GM19240 (cell line): Measurements from ENCODE around the gene SPTLC2.
"Not testable (repeated sequence)": the region's sequence is repeated elsewhere in the genome, so short reads cannot be mapped to it uniquely, and the experiment has no call there.

Experiments used
- DNase-seq: peaks from one replicate; pipeline ENCODE4 v3.0.0; 2011; ENCODE audit warnings: low spot score; ENCODE audit not compliant: insufficient read length

The SPTLC2 gene, protein sequence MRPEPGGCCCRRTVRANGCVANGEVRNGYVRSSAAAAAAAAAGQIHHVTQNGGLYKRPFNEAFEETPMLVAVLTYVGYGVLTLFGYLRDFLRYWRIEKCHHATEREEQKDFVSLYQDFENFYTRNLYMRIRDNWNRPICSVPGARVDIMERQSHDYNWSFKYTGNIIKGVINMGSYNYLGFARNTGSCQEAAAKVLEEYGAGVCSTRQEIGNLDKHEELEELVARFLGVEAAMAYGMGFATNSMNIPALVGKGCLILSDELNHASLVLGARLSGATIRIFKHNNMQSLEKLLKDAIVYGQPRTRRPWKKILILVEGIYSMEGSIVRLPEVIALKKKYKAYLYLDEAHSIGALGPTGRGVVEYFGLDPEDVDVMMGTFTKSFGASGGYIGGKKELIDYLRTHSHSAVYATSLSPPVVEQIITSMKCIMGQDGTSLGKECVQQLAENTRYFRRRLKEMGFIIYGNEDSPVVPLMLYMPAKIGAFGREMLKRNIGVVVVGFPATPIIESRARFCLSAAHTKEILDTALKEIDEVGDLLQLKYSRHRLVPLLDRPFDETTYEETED

DNA sequence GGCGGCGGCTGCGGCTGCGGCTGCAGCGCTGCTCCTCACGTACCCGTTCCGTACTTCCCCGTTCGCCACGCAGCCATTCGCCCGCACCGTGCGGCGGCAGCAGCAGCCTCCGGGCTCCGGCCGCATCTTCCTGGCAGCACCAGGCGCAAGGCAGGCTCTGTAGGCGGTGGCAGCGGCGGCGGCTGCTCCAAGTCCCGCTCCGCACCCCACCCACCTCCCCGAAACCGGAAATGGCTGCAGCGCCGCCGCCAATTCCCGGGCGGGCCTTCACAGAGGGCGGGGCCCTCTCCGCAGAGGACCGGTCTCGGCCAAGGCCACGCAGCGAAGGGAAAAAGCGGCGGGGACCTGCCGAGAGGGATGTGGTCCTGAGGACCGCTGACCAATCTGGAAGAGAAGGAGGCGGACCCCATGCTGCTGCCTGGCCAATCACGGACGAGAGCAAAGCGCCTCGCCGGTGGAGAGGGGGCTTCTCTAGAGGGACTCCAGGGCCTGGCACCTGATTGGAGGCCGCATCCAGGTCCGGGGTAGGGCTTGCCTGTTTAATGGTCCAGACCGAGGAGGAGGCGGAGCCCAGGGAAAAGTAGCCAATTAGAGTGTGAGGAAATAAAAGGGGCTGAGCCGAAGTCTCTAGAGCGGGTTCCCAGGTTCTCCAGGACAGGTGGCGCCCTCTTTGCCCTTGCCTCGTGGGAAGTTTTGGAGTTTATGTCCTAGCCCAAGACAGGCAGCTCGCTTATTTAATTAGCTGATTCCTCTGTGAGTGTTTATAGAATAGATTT lies at the start of gene SPTLC2:
TSS of gene SPTLC2 (minus strand) at position 184 of the 776 bp plus-strand sequence. CDS start at position 126, 58 bp downstream.
- DNase-seq: peak; percentile 99

DNA sequence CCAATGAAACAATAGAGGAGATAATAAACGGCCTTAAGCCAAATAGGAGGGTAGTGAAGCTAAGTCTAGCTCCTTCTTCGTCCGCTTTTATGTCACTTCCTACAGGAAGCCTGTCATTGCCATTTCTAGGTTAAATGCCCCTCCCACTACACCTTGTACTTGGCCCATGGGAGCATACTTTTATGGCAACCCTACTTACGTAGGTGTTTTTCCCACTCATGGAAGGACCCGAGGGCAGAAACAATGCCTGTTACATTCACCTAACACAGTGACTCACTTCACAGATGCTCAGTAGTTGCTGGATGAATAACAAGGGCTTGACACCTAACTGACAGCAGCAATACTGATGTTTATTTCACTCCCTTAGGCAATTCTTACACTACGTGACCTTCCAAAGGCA lies 46.9 kb upstream of the SPTLC2 start:
- DNase-seq: no peak

DNA sequence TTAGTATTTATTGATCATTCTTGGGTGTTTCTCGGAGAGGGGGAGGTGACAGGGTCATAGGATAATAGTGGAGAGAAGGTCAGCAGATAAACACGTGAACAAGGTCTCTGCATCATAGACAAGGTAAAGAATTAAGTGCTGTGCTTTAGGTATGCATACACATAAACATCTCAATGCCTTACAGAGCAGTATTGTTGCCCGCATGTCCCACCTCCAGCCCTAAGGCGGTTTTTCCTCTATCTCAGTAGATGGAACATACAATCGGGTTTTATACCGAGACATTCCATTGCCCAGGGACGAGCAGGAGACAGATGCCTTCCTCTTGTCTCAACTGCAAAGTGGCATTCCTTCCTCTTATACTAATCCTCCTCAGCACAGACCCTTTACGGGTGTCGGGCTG lies 45.1 kb upstream of the SPTLC2 start:
- not testable (repeated sequence) for DNase-seq

DNA sequence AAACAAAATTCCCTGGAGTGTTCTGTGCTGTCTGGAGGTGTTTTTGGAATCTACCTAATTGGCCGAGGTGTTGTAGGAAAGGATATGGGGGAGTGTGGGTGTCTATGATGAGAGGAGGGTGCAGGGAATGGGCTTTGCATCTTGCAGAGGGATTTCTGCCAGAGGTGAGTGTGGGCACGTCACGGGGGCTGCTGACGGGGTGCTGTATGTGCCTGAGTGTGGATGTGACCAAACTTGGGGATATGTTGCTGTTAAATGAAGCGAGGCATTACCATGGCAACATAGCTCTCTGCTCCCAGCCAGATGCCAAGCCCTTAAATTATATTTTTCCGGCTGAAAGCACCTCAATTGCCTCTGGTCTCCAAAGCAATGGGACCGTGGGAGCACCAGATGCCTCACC lies 44.3 kb upstream of the SPTLC2 start:
- DNase-seq: no peak

DNA sequence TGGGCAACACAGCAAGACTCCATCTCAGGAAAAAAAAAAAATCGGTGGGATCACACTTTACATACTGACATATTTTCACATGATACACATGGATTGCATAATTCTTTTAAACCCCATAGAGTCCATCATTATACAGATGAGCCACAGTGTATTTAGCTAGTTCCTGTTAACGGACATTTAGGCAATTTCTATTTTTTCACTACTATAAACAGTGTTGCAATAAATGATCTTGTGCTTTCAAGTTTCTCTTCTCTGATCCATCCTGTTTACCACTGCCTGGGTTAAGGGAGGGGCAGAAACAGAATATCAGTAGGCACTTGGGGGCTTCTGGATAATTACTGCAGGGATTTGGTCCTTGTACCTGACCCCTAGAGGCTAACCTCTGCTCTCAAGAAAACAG lies 43.4 kb upstream of the SPTLC2 start:
- no peak for DNase-seq

DNA sequence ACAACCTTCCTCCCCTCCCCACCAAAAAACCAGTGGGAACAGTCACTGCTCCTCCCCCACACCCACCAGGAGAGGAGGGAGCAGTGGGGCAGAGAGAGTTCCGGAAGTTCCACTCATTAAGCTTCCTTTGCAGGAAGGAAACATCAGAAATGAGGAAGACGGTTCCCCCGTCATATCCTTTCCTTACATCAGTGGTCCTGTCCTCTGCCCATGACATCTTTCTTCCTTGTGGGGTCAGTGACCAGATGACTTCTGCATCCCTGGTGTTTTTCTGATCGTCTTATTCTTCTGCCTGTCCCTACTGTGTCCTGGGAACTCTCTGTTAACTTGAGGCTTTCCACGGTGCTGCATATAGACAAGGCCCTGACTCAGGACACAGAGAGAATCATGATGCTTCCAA lies 40.8 kb upstream of the SPTLC2 start:
- DNase-seq: no peak

DNA sequence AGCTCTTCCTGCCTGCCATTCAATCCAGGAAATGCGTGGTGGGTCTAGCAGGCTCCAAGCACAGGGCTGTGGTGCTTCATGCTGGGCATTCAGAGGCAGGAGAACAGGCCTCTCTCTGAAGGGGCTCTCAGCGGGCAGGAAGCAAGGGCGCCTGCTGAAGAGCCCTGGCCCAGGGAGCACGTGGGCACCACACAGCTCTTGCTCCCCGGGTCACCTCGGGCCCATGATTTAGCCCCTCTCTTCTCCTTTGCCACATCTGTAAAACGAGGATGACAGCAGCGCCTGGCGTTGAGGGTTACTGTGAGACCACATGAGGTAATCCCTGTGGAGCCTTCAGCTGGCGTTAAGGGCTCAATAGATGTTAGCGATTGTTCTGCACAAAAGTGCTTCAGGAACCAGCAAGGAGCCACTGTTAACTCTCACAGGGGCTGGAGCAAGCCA lies 37.6 kb upstream of the SPTLC2 start:
- DNase-seq: no peak

DNA sequence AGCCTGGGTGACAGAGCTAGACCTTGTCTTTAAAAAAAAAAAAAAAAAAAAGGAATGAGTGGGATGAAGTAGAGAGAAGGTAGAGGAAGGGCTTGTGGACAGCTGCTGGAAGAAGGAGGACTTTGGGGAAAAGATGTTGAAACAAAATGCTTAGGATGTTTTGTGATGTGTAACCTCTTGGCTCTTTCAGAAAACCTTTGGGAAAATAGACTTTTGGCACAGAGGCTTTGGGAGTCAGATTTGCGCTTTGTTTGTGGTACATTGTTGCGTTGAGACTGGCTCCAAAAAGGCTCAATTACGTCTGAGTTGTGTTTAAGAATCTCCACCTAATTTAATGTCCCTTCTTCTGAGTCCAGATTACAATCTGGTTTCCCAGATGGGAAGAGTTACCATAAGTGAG lies 32.9 kb upstream of the SPTLC2 start:
- DNase-seq: no peak

DNA sequence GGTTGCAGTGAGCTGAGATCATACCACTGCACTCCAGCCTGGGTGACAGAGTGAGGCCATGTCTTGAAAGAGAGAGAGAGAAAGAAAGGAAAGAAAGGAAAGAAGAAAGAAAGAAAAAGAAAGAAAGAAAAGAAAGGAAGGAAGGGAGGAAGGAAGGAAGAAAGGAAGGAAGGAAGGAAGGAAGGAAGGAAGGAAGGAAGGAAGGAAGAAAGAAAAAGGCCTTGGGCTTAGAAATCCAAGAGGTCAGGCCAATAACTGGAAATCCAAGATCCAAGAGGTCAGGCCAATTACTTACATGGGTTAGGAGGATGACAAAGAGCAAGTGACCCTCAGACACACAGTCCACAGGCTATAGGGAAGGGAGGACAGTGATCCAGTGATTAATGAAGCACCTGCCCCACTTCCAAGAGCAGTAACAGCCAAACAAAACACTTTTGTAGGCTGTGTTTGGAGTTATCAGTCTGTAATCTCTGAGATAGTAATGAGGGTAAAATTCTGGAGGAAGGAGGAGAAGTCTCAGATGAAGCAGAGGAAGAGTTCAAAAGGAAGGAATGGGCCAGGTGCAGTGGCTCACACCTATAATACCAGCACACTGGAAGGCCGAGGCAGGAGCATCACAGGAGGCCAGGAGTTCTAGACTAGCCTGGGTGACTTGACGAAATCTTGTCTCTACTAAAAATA lies 32.2 kb upstream of the SPTLC2 start:
- DNase-seq: no peak

DNA sequence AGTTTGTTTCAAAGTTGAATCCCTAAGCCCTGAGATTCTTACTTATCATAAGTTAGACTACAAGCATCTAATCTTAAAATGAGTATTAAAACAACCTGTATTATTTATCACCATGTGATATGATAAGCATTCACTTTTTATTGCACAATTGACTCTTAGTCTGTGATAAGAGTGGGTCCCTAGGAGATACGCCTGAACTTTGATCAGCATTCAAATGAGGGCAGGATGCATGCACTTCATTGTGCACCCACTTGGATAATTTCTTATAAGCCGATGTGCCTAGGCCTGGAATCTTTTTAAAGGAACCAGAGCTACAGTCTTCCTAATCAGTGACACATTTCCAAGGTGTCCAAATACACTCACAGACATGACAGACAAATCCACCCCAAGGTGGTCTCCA lies 31.4 kb upstream of the SPTLC2 start:
- no peak for DNase-seq

DNA sequence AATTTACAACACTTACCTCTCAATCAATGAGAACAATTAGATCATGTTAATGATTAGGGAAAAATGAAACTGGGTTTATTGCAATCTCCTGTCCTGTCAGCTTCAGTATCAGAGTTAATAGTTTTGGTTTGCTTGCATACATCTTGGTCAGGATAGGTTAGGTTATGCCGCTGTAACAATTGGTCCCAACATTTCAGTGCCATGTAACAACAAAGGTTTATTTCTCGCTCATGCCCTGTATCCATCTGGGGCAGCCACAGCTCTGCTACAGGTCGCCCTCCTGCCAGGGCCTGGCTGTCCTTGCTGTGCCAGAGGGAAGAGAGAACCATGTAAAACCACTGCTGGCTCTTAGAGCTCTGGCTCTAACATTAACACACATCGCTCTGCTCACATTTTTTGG lies 30.5 kb upstream of the SPTLC2 start:
- no peak for DNase-seq

DNA sequence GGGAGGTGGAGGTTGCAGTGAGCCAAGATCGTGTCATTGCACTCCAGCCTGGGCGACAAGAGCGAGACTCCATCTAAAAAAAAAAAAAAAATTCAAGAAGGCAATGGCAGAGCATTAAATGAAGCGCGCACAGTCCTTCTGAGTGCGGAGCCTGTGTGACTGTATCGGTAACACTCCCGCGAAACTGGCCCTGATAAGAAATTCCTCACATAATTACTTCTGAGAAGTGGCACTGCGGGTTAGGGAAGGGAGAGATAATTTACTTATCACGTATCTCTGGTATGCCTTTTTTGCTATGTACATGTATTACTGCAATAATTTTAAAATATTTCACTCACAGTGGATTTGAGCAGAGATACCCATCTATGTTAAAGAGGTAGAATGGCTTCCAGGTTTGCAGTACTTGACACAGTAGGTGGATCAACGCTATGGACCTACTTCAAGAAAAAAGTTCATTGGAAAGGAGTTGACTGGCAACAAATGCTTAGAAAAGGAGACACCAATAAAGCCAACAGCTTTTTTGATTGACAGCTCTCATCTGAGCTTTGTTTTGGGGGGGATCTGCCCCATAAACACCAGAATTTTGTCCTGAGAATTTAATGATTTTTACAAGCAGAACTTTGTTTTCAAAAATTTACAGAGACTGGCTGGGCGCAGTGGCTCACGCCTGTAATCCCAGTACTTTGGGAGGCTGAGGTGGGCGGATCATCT lies 29.2 kb upstream of the SPTLC2 start:
- no peak for DNase-seq

DNA sequence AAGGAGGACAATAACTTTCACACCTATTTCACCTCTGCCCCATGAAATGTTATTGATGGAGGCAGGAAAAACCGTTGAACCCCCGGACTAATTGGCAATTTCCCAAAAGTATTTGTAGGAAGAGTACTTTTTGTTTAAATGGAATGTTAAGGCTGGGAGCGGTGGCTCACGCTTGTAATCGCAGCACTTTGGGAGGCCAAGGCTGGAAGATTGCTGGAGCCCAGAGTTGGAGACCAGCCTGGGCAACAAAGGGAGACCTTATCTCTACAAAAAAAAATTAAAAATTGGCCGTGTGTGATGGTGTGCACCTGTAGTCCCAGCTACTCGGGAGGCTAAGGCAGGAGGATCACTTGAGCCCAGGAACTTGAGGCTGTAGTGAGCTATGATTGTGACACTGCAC lies 26.0 kb upstream of the SPTLC2 start:
- DNase-seq: no peak

DNA sequence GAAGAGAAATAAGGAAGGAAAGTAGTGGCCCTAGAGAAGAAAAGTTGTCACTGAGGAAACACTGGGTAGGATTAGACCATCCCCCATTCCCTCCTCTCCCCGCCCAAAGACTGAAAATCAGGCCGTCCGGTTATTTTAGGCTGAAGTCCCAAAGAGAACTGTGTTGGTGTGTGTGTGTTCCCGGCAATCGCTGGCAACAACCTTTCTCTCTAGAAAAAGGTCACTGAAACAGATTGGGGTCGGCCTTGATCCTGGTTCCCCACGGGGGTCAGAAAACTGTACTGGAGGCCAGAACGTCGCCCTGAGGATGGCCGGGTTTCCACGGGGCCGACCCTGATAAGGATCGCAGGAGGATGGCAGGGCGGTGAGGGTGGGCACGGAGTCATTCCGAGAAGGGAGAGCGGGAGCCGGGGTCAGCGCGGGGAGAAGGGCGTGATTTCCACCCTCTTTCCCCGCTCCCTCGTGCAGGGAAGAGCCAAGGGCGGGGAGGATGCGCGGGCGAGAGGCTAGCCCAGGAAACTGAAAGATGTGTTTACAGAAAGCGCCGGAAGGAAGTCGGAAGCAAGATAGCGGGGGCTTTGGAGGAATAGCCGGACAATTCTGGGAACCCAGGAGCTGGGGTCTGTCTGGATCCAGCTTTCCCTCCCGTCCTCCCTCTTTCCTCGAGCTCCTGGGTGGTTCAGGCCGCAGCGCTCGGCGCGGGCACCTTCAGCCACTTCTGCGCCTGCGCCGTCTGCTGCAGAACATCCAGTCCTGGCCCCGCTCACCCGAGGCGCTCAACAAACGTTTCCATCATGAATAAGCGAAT lies 25.3 kb upstream of the SPTLC2 start:
- DNase-seq: no peak

DNA sequence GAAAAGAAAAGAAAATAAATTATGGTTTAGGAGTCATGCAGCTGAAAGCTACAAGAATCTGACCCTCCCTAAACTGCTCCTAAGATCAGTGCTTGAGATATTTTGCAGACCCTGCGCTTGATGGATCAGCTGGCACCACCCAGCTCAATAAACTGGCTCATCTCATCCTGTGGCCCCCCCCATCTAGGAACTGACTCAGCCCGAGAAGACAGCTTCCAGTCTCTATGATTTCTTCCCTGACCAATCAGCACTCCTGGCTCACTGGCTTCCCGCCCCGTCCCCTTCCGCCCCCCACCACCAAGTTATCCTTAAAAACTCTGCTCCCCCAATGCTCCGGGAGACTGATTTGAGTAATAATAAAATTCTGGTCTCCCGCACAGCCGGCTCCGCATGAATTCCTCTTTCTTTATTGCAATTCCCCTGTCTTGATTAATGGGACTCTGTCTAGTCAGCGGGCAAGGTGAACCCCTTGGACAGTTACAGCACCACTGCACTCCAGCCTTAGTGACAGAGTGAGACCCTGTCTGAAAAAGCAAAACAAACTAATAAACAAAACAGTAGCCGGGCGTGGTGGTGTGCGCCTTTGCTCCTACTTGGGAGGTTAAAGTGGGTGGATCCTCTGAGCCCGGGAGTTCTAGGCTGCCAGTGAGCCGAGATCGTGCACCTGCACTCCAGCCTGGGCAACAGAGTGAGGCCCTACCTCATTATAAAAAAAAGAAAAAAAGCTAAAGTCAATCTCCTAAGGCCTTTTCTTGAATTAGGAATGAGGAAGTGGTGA lies 24.5 kb upstream of the SPTLC2 start:
- DNase-seq: no peak

DNA sequence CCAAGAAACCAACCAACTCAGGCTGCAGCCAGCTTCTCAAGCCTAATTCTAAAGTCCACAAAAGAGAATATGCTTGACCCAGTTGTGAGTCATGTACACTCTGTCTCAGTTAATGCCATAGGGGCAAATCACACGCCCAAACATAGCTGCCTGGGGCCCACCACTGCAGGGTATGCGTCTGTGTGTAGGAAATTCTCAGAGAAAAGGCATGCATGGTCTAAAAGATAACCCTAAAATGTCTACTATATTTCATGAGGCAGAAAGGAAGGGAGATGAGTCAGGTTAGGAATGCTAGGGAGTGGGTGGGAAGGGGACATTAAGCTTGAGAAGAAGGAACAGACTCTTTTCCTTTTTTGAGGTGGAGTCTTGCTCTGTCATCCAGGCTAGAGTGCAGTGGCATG lies 22.3 kb upstream of the SPTLC2 start:
- no peak for DNase-seq

DNA sequence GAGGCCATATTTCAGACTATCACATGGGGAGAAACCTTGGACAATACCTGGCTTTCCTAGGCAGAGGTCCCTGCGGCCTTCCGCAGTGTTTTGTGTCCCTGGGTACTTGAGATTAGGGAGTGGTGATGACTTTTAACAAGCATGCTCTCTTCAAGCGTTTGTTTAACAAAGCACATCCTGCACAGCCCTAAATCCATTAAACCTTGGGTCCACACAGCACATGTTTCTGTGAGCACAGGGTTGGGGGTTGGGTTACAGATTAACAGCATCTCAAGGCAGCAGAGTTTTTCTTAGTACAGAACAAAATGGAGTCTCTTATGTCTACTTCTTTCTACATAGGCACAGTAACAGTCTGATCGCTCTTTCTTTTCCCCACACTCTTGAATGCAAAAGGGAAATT lies 19.4 kb upstream of the SPTLC2 start:
- DNase-seq: not testable (repeated sequence)

DNA sequence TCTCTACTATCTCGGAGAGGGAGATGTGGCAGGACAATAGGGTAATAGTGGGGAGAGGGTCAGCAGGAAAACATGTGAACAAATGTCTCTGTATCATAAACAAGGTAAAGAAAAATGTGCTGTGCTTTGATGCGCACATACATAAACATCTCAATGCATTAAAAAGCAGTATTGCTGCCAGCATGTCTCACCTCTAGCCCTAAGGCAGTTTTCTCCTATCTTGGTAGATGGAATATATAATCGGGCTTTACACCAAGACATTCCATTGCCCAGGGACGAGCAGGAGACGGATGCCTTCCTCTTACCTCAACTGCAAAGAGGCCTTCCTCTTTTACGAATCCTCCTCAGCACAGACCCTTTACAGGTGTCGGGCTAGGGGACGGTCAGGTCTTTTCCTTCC lies 19.0 kb upstream of the SPTLC2 start:
- not testable (repeated sequence) for DNase-seq

DNA sequence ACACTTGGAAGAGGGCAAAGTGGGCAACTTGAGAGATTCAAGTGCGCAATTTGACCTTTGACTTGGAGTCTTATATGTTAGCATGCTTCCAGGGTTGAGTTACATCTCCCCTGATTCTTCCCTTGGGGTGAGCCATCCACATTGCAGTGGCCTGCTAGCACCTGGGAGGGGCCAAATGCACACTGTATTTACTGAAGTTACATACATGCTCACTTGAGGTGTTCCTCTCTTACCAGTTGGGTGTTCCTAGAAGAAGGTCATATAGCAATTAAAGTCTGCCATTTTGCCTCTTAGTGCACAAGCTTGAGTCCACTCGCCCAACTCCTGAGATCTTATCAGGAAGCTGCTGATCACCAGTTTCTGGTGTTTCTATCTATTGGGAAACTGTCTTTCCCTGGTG lies 13.7 kb upstream of the SPTLC2 start:
- DNase-seq: no peak

DNA sequence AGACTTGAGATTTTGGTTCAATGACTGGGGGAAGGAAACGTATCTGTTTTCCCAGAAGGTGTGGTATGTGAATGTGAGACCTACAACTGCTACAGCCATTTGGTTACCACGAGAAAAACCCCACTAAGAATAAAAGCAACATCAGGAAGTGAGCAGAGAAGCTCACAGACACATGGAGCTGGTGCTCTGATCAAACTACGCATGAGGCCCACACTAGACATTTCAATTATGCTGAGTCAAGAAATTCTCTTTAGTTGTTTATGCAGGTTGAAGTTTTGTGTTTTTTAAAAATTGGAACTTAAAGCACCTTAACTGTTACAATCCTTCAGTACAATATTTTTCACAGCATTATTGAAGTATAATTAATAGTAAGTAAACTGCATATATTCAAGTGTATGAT lies 8.9 kb upstream of the SPTLC2 start:
- no peak for DNase-seq
